Erythroblast (primary cell): ENCODE data around the gene PTH2R.
"Not testable (repeated sequence)": the region's sequence is repeated elsewhere in the genome, so short reads cannot be mapped to it uniquely, and the experiment has no call there.

ENCODE experiments used
- GATA1 ChIP-seq: IDR thresholded peaks from 2 replicates; pipeline ENCODE4 v1.6.1; 2011; ENCODE audit warnings: low read depth, mild to moderate bottlenecking, control low read depth, low read length, moderate library complexity
- POLR2A ChIP-seq: IDR thresholded peaks from 2 replicates; pipeline ENCODE4 v1.6.1; 2011; ENCODE audit warnings: mild to moderate bottlenecking, low read length

DNA sequence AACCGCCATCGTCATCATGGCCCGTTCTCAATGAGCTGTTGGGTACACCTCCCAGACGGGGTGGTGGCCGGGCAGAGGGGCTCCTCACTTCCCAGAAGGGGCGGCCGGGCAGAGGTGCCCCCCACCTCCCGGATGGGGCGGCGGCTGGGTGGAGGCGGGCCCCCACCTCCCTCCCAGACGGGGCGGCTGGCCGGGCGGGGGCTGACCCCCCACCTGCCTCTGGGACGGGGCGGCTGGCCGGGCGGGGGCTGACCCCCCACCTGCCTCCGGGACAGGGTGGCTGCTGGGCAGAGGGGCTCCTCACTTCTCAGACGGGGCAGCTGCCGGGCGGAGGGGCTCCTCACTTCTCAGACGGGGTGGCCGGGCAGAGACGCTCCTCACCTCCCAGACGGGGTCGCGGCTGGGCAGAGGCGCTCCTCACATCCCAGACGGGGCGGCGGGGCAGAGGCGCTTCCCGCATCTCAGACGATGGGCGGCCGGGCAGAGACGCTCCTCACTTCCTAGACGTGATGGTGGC is 29.2 kb upstream of the PTH2R start:
- TF ChIP-seq POLR2A, GATA1: not testable (repeated sequence)
